ENCODE data around the gene KRT71. TPM values are rescaled to one million over a fixed set of nuclear protein-coding genes. Genes with fewer than 3 reads are reported as not detected.

KRT71 gene
- total RNA-seq, 3 donors from 2014 or later: 0.16 TPM; not detected in 2

- Histone ChIP-seq H3K4me1 (peaks cover 3 to 16% of the 10 kb centered on the region in 2 donors), H3K27ac (peak overlapping the region; percentile 77 to 83), H3K27me3 (no peaks in the 10 kb centered on the region), H3K9me3 (no peaks in the 10 kb centered on the region), H3K36me3 (no peaks in the 10 kb centered on the region), H3K4me3 (no peak overlapping the region)
- TF ChIP-seq POLR2A (IDR thresholded peaks at IDR 0.05): no peak
- no peak for TF ChIP-seq POLR2AphosphoS5 (IDR thresholded peaks at IDR 0.05)
- TF ChIP-seq CTCF (IDR thresholded peaks at IDR 0.05): no peak
- intact Hi-C loops (cut with DNase I; ENCODE audit: low total_unique reads): no loop called here
- DNase-seq (ENCODE audit: low spot score in 2 of 2): peak in 1 of 2 donors; percentile 16
These were observed 25.7 kb downstream of the KRT71 start for GRCh38 chr12:52527121-52527800.

GRCh38 chr12:52526511-52526951 lies 26.4 kb downstream of the KRT71 start:
- no peak overlapping the region for H3K4me3 ChIP-seq
- intact Hi-C loops (cut with DNase I; ENCODE audit: low total_unique reads): no loop called here
- peak overlapping the region; percentile 77 to 83 for H3K27ac ChIP-seq
- peaks cover 3 to 16% of the 10 kb centered on the region in 2 donors for H3K4me1 ChIP-seq
- peak in 1 of 2 donors; percentile 21 for DNase-seq (ENCODE audit: low spot score in 2 of 2)
- no peaks in the 10 kb centered on the region for H3K27me3 ChIP-seq
- H3K9me3 ChIP-seq: no peaks in the 10 kb centered on the region
- TF ChIP-seq CTCF (IDR thresholded peaks at IDR 0.05): no peak
- TF ChIP-seq POLR2A (IDR thresholded peaks at IDR 0.05): no peak
- TF ChIP-seq POLR2AphosphoS5 (IDR thresholded peaks at IDR 0.05): no peak
- no peaks in the 10 kb centered on the region for H3K36me3 ChIP-seq

GRCh38 chr12:52525661-52526499 lies 27.1 kb downstream of the KRT71 start:
- Histone ChIP-seq H3K36me3 (no peaks in the 10 kb centered on the region), H3K4me1 (peaks cover 3 to 16% of the 10 kb centered on the region in 2 donors), H3K4me3 (no peak overlapping the region), H3K9me3 (no peaks in the 10 kb centered on the region), H3K27ac (peak overlapping the region; percentile 77 to 83), H3K27me3 (no peaks in the 10 kb centered on the region)
- intact Hi-C loops (cut with DNase I; ENCODE audit: low total_unique reads): no loop called here
- DNase-seq (ENCODE audit: low spot score in 2 of 2): peak in 1 of 2 donors; percentile 17
- TF ChIP-seq CTCF (IDR thresholded peaks at IDR 0.05) (no peak), POLR2A (IDR thresholded peaks at IDR 0.05) (no peak)

- Histone ChIP-seq H3K27me3 (no peaks in the 10 kb centered on the region), H3K9me3 (no peaks in the 10 kb centered on the region), H3K27ac (peak overlapping the region; percentile 77 to 83), H3K4me1 (peaks cover 3 to 16% of the 10 kb centered on the region in 2 donors), H3K4me3 (peak overlapping the region in 1 of 3 donors; percentile 2), H3K36me3 (no peaks in the 10 kb centered on the region)
- peak in 1 of 2 donors; percentile 37 for DNase-seq (ENCODE audit: low spot score in 2 of 2)
- intact Hi-C loops (cut with DNase I; ENCODE audit: low total_unique reads): no loop called here
- TF ChIP-seq CTCF (IDR thresholded peaks at IDR 0.05): no peak
- TF ChIP-seq POLR2AphosphoS5 (IDR thresholded peaks at IDR 0.05): no peak
- no peak for TF ChIP-seq POLR2A (IDR thresholded peaks at IDR 0.05)
These were observed 27.9 kb downstream of the KRT71 start for GRCh38 chr12:52524898-52525591.
